Prostate gland (tissue), 2 donors: ENCODE measurements around the gene TPPP2.

ENCODE experiments used
- POLR2A ChIP-seq: fragments of 450-650 bp; IDR thresholded peaks from one replicate; pipeline ENCODE4 v1.6.1; 2016; ENCODE audit warnings: antibody characterized with exemption, mild to moderate bottlenecking
- POLR2AphosphoS5 ChIP-seq: sonication (generic); formaldehyde crosslinking; IDR thresholded peaks from one replicate; pipeline ENCODE4 v1.6.1; 2017; ENCODE audit warnings: antibody characterized with exemption
- TF ChIP-seq, protein P1 (sequence below), 4 experiments: fragments of 200-600 bp in 2 of 4; fragments of 450-650 bp in 2 of 4; sonication (generic) in 2 of 4; IDR thresholded peaks; 1 replicate in 3 of 4; 2 replicates in 1 of 4; pipeline ENCODE4 v1.5.1; 2016 to 2019; ENCODE audit warnings: antibody characterized with exemption in 4 of 4, mild to moderate bottlenecking in 2 of 4, moderate library complexity in 2 of 4

DNA sequence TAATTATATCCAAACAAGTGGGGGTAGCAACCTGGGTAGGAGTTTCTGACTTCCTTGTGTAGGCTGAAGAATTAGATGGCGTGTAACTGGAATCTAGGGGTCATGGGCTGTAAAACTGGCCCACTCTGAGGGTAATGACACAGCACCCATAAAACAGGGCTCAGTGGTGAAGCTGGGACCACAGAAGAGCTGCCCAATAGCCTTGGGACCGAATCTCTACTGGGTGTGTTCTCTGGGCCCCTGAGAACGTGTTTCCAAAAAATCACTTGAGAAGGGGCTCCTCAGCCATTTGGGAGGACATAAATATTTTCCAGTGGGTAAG, 31.3 kb downstream of the TPPP2 start:
- TF ChIP-seq POLR2A, result no peak
- TF ChIP-seq, protein P1, sequence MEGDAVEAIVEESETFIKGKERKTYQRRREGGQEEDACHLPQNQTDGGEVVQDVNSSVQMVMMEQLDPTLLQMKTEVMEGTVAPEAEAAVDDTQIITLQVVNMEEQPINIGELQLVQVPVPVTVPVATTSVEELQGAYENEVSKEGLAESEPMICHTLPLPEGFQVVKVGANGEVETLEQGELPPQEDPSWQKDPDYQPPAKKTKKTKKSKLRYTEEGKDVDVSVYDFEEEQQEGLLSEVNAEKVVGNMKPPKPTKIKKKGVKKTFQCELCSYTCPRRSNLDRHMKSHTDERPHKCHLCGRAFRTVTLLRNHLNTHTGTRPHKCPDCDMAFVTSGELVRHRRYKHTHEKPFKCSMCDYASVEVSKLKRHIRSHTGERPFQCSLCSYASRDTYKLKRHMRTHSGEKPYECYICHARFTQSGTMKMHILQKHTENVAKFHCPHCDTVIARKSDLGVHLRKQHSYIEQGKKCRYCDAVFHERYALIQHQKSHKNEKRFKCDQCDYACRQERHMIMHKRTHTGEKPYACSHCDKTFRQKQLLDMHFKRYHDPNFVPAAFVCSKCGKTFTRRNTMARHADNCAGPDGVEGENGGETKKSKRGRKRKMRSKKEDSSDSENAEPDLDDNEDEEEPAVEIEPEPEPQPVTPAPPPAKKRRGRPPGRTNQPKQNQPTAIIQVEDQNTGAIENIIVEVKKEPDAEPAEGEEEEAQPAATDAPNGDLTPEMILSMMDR (IDR thresholded peaks at IDR 0.05), result no peak
- no peak for TF ChIP-seq POLR2AphosphoS5
